H9 (cell line): ENCODE measurements around the gene CD4. TPM values are rescaled to one million over a fixed set of nuclear protein-coding genes. Genes with fewer than 3 reads are reported as not detected.

Experiments
- DNase-seq: peaks from one replicate; pipeline ENCODE4 v3.0.0-alpha.2; 2017
- H2AFZ ChIP-seq: one replicate; pipeline ENCODE4 v1.6.1; 2013; ENCODE audit warnings: mild to moderate bottlenecking, low read length, control low read depth, moderate library complexity
- H2AK5ac ChIP-seq: 2 replicates; pipeline ENCODE4 v1.6.1; 2013; ENCODE audit warnings: low read length, control low read depth, mixed read lengths; ENCODE audit not compliant: insufficient read length
- H2BK120ac ChIP-seq: one replicate; pipeline ENCODE4 v1.6.1; 2013; ENCODE audit warnings: low read depth, mild to moderate bottlenecking, low read length, control low read depth, inconsistent platforms; ENCODE audit not compliant: poor library complexity, severe bottlenecking
- H2BK12ac ChIP-seq: 2 replicates; pipeline ENCODE4 v1.6.1; 2013; ENCODE audit warnings: low read length, control low read depth, mixed read lengths, low read depth; ENCODE audit not compliant: insufficient read length
- H2BK15ac ChIP-seq: 2 replicates; pipeline ENCODE4 v1.6.1; 2013; ENCODE audit warnings: low read depth, low read length, control low read depth
- H2BK20ac ChIP-seq: one replicate; pipeline ENCODE4 v1.6.1; 2013; ENCODE audit warnings: low read depth, mild to moderate bottlenecking, low read length, control low read depth, inconsistent platforms; ENCODE audit not compliant: poor library complexity, severe bottlenecking
- H2BK5ac ChIP-seq: 2 replicates; pipeline ENCODE4 v1.6.1; 2013; ENCODE audit warnings: low read length, control low read depth, mixed read lengths; ENCODE audit not compliant: insufficient read length
- H3K14ac ChIP-seq: 2 replicates; pipeline ENCODE4 v1.6.1; 2013; ENCODE audit warnings: low read length, control low read depth; ENCODE audit not compliant: insufficient read depth
- H3K18ac ChIP-seq: 2 replicates; pipeline ENCODE4 v1.6.1; 2013; ENCODE audit warnings: low read depth, mild to moderate bottlenecking, mixed read lengths, low read length, control low read depth; ENCODE audit not compliant: insufficient read length
- H3K23ac ChIP-seq: 2 replicates; pipeline ENCODE4 v1.6.1; 2013; ENCODE audit warnings: low read length, control low read depth, mixed read lengths, low read depth; ENCODE audit not compliant: insufficient read length
- H3K23me2 ChIP-seq: 2 replicates; pipeline ENCODE4 v1.6.1; 2013; ENCODE audit warnings: low read depth, mild to moderate bottlenecking, mixed read lengths, low read length, control low read depth; ENCODE audit not compliant: insufficient read length, poor library complexity, severe bottlenecking
- H3K27ac ChIP-seq: 2 replicates; pipeline ENCODE4 v1.5.1; 2013; ENCODE audit warnings: low read length, control low read depth, mixed read lengths, low read depth; ENCODE audit not compliant: insufficient read length
- H3K27me3 ChIP-seq: 2 replicates; pipeline ENCODE4 v1.6.1; 2013; ENCODE audit warnings: low read length, control low read depth, inconsistent platforms; ENCODE audit not compliant: insufficient read depth
- H3K4ac ChIP-seq: 2 replicates; pipeline ENCODE4 v1.6.1; 2013; ENCODE audit warnings: low read depth, mild to moderate bottlenecking, control low read depth, inconsistent platforms, low read length, moderate library complexity
- H3K4me1 ChIP-seq: 2 replicates; pipeline ENCODE4 v1.6.1; 2013; ENCODE audit warnings: low read length, control low read depth, inconsistent platforms; ENCODE audit not compliant: insufficient read depth
- H3K4me2 ChIP-seq: 2 replicates; pipeline ENCODE4 v1.6.1; 2013; ENCODE audit warnings: low read length, control low read depth, mixed read lengths; ENCODE audit not compliant: insufficient read length, insufficient read depth
- H3K56ac ChIP-seq: 2 replicates; pipeline ENCODE4 v1.6.1; 2013; ENCODE audit warnings: low read depth, mild to moderate bottlenecking, mixed read lengths, low read length, control low read depth; ENCODE audit not compliant: insufficient read length
- H3K79me1 ChIP-seq: 2 replicates; pipeline ENCODE4 v1.6.1; 2013; ENCODE audit warnings: low read depth, mild to moderate bottlenecking, moderate library complexity, low read length, control low read depth, inconsistent platforms; ENCODE audit not compliant: insufficient read depth, poor library complexity, severe bottlenecking
- H3K79me2 ChIP-seq: 2 replicates; pipeline ENCODE4 v1.6.1; 2013; ENCODE audit warnings: low read length, control low read depth, inconsistent platforms; ENCODE audit not compliant: insufficient read depth
- H3K9ac ChIP-seq: 2 replicates; pipeline ENCODE4 v1.6.1; 2013; ENCODE audit warnings: low read length, control low read depth, mixed read lengths; ENCODE audit not compliant: insufficient read length; ENCODE audit errors: extremely low read depth
- H3K9me3 ChIP-seq: one replicate; pipeline ENCODE4 v1.6.1; 2013; ENCODE audit warnings: low read depth, low read length, inconsistent platforms; ENCODE audit not compliant: control insufficient read depth
- H3T11ph ChIP-seq: one replicate; pipeline ENCODE4 v1.6.1; 2013; ENCODE audit warnings: mild to moderate bottlenecking, low read length, control low read depth, inconsistent platforms
- H4K20me1 ChIP-seq: one replicate; pipeline ENCODE4 v1.6.1; 2013; ENCODE audit not compliant: control insufficient read depth, insufficient read length, insufficient read depth
- H4K5ac ChIP-seq: 2 replicates; pipeline ENCODE4 v1.6.1; 2013; ENCODE audit warnings: low read depth, mild to moderate bottlenecking, mixed read lengths, low read length, control low read depth; ENCODE audit not compliant: insufficient read length
- H4K8ac ChIP-seq: replicated peaks from 2 replicates; pipeline ENCODE4 v1.6.1; 2013; ENCODE audit warnings: low read length, control low read depth, mixed read lengths, low read depth; ENCODE audit not compliant: insufficient read length
- H4K91ac ChIP-seq: 2 replicates; pipeline ENCODE4 v1.6.1; 2013; ENCODE audit warnings: low read depth, mild to moderate bottlenecking, moderate library complexity, mixed read lengths, low read length, control low read depth; ENCODE audit not compliant: insufficient read length
- H3K27ac Mint-ChIP-seq, 3 experiments: 2 replicates in 2 of 3; 3 replicates in 1 of 3; pipeline ENCODE4 v1.8.0; 2020 to 2021; ENCODE audit warnings: mixed read lengths in 3 of 3, mild to moderate bottlenecking in 1 of 3, moderate library complexity in 1 of 3
- H3K27me3 Mint-ChIP-seq: 2 replicates; pipeline ENCODE4 v1.8.0; 2021; ENCODE audit warnings: low read depth, mild to moderate bottlenecking, moderate library complexity, mixed read lengths
- H3K36me3 Mint-ChIP-seq, 3 experiments: 2 replicates in 2 of 3; 3 replicates in 1 of 3; pipeline ENCODE4 v1.8.0; 2020 to 2021; ENCODE audit warnings: low read depth in 3 of 3, mixed read lengths in 3 of 3; ENCODE audit not compliant: insufficient read depth in 1 of 3
- H3K4me1 Mint-ChIP-seq, 2 experiments: 2 replicates each; pipeline ENCODE4 v1.8.0; 2020; ENCODE audit warnings: mixed read lengths in 2 of 2
- H3K4me3 Mint-ChIP-seq, 2 experiments: 2 replicates in 1 of 2; 3 replicates in 1 of 2; pipeline ENCODE4 v1.8.0; 2020 to 2021; ENCODE audit warnings: mild to moderate bottlenecking in 2 of 2, mixed read lengths in 2 of 2, moderate library complexity in 1 of 2
- H3K9me3 Mint-ChIP-seq, 2 experiments: 2 replicates in 1 of 2; 3 replicates in 1 of 2; pipeline ENCODE4 v1.8.0; 2020; ENCODE audit warnings: mild to moderate bottlenecking in 2 of 2, mixed read lengths in 2 of 2, moderate library complexity in 1 of 2
- CTCF ChIP-seq: fragments of 200-600 bp; sonication (generic); conservative IDR thresholded peaks from 3 replicates; pipeline ENCODE4 v1.8.0; 2021; ENCODE audit warnings: antibody characterized with exemption, mild to moderate bottlenecking
- WGBS: extraction: QIAGEN DNeasy Blood & Tissue Kit; methylation state at CpG from one replicate; pipeline ENCODE4 v1.1.7; 2013; ENCODE audit warnings: missing lambda C conversion rate, low lambda C conversion rate, mixed read lengths; ENCODE audit not compliant: insufficient read length; ENCODE audit errors: extremely low coverage; 5-methylcytosine and 5-hydroxymethylcytosine counted together
- total RNA-seq: library from RNA; stranded (reverse); gene quantifications from 2 replicates; pipeline ENCODE4 v1.2.1, GENCODE V29; 2021

The CD4 gene
- total RNA-seq, 1 experiment from 2014 or later = 1.1 TPM

DNA sequence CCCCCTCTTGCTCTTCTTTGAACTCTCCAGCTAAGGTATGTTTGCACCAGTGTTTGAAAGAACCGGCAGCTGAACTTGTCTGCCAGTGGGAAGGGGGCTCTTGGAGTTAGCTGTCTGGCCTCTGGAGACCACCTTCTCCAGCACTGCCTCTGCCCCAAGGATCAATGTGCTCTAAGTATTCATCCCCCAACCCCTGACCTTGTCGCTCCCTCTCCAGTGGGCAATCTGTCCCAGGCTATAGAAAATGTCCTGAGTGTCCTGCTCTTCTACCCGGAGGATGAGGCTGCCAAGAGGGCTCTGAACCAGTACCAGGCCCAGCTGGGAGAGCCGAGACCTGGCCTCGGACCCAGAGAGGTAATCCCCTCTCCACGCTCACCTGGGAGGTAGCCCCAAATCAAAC is 41.7 kb downstream of the CD4 start:
- Histone ChIP-seq H2BK15ac (no peak overlapping the region), H3K4me1 (peaks cover 3% of the 10 kb centered on the region; the same call in 1 of the 2 replicates), H3K23me2 (peaks cover 11% of the 10 kb centered on the region), H3K79me1 (no peaks in the 10 kb centered on the region), H2BK20ac (no peak overlapping the region), H3K56ac (no peak overlapping the region), H3K9ac (no peak overlapping the region), H3K14ac (no peak overlapping the region), H2BK5ac (no peak overlapping the region), H4K5ac (no peak overlapping the region), H3K18ac (no peak overlapping the region), H4K20me1 (peaks cover 2% of the 10 kb centered on the region), H3K9me3 (no peaks in the 10 kb centered on the region), H3K23ac (no peak overlapping the region), H4K8ac (no peak overlapping the region), H2BK120ac (no peak overlapping the region), H3K79me2 (peaks cover 2% of the 10 kb centered on the region; the same call in 1 of the 2 replicates), H2BK12ac (no peak overlapping the region), H3T11ph (no peak overlapping the region), H3K27me3 (no peaks in the 10 kb centered on the region), H4K91ac (no peak overlapping the region), H2AK5ac (no peak overlapping the region), H2AFZ (no peak overlapping the region), H3K4ac (no peak overlapping the region), H3K4me2 (no peak overlapping the region), H3K27ac (no peak overlapping the region)
- Mint-ChIP-seq H3K27me3 (peaks cover 2% of the 10 kb centered on the region; the same call in 1 of the 2 replicates), H3K4me1 (peaks cover 16 to 36% of the 10 kb centered on the region in 2 experiments), H3K9me3 (no peaks in the 10 kb centered on the region), H3K36me3 (peaks cover 30 to 53% (median 50%) of the 10 kb centered on the region in 3 experiments), H3K4me3 (peak overlapping the region in 1 of 2 experiments; percentile 37; a peak in 1 of 5 replicates), H3K27ac (0 out of 7 replicates have a peak overlapping the region, but pooled peaks of 2 of the 3 experiments have one; percentile 52 to 68)
- TF ChIP-seq CTCF = no peak
- no CpG with 5 or more reads among the region's 6 CpGs for WGBS
- no peak for DNase-seq
